Measurements from ENCODE around the gene RLF. TPM values are rescaled to one million over a fixed set of nuclear protein-coding genes. Genes with fewer than 3 reads are reported as not detected.

RLF gene
- polyA plus RNA-seq, 4 donors, result 3.2 to 19.0 (median 4.1) TPM

DNA sequence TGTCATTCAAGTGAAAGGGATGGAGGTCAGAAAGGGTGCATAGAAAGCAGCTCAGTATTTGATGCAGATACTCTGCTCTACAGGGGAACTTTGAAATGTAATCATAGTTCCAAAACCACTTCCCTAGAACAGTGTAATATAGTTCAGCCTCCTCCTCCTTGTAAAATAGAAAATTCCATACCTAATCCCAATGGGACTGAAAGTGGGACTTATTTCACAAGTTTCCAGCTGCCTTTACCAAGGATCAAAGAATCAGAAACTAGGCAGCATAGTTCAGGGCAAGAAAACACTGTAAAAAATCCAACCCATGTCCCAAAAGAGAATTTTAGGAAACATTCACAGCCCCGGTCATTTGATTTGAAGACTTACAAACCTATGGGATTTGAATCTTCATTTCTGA is 78.4 kb downstream of the RLF start:
- Histone ChIP-seq H3K4me1 (ENCODE audit: control insufficient read depth in 3 of 3, insufficient read depth in 2 of 3, low read depth in 1 of 3, low read length in 2 of 3) (peaks cover 0 to 12% (median 0%) of the 10 kb centered on the region in 3 donors), H3K27me3 (ENCODE audit: control insufficient read depth in 3 of 3, insufficient read depth in 3 of 3, low read length in 3 of 3) (no peaks in the 10 kb centered on the region), H3K4me3 (ENCODE audit: low read depth in 1 of 3, low read length in 3 of 3) (no peak overlapping the region), H3K27ac (ENCODE audit: low read depth in 1 of 3, low read length in 2 of 3) (no peak overlapping the region), H3K36me3 (ENCODE audit: control insufficient read depth in 3 of 3, insufficient read depth in 2 of 3, low read depth in 1 of 3, low read length in 3 of 3) (peaks cover 2 to 16% (median 5%) of the 10 kb centered on the region in 3 donors), H3K9me3 (ENCODE audit: control insufficient read depth in 2 of 2, insufficient read depth in 1 of 2, low read depth in 1 of 2, low read length in 1 of 2) (no peaks in the 10 kb centered on the region)
- DNase-seq (no peak), FAIRE-seq (no peak)
- 93 to 100% (median 95%) methylated on average over 1 of the region's 1 CpG for WGBS, 3 donors

DNA sequence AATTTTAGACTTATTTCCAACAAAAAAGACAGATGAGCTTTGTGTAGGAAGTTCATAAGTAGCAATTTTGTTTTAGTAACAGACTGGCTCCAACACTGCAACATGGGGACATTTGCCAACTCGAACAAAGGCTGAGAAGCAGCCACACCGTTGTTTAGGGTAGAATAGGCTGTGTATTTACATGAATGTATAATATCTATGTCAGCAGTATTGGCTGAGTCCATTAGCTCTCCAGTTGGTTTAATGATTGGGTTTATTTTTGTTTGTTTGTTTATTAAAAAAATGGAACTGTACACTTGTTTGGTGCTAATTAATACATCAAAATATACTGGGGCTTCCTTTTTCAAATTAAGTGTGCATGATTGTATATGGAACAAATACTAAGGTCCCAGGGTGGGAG is 79.2 kb downstream of the RLF start:
- Histone ChIP-seq H3K9me3 (ENCODE audit: control insufficient read depth in 2 of 2, insufficient read depth in 1 of 2, low read depth in 1 of 2, low read length in 1 of 2) (no peaks in the 10 kb centered on the region), H3K27ac (ENCODE audit: low read depth in 1 of 3, low read length in 2 of 3) (no peak overlapping the region), H3K4me1 (ENCODE audit: control insufficient read depth in 3 of 3, insufficient read depth in 2 of 3, low read depth in 1 of 3, low read length in 2 of 3) (peaks cover 0 to 15% (median 0%) of the 10 kb centered on the region in 3 donors), H3K36me3 (ENCODE audit: control insufficient read depth in 3 of 3, insufficient read depth in 2 of 3, low read depth in 1 of 3, low read length in 3 of 3) (peaks cover 0 to 14% (median 5%) of the 10 kb centered on the region in 3 donors), H3K27me3 (ENCODE audit: control insufficient read depth in 3 of 3, insufficient read depth in 3 of 3, low read length in 3 of 3) (no peaks in the 10 kb centered on the region), H3K4me3 (ENCODE audit: low read depth in 1 of 3, low read length in 3 of 3) (no peak overlapping the region)
- DNase-seq (no peak), FAIRE-seq (no peak)
- 87 to 97% (median 87%) methylated on average over 2 of the region's 2 CpGs for WGBS, 3 donors

DNA sequence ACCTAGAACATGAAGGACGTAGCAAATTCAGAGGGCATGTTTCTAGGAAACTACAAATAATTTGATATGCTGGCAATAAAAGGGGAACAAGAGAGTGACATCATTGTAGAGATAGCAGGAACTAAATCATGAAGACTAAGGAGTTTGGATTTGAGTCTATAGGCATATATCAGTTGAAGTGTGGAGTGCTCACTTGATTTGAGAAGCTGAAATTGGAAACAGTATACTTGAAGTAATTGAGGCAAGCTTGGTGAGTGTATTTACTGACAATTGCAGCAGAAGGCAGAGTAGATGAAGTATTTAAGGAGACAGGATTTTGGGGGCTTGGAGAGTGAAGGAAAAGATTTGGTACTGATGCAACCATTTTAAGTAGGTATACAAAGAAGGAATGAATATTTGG is 80.2 kb downstream of the RLF start:
- H3K9me3 ChIP-seq (ENCODE audit: control insufficient read depth in 2 of 2, insufficient read depth in 1 of 2, low read depth in 1 of 2, low read length in 1 of 2), result no peaks in the 10 kb centered on the region
- FAIRE-seq (no peak), DNase-seq (no peak)
- no peak overlapping the region for H3K4me3 ChIP-seq (ENCODE audit: low read depth in 1 of 3, low read length in 3 of 3)
- no peaks in the 10 kb centered on the region for H3K27me3 ChIP-seq (ENCODE audit: control insufficient read depth in 3 of 3, insufficient read depth in 3 of 3, low read length in 3 of 3)
- 83 to 86% (median 84%) methylated on average over 1 of the region's 1 CpG for WGBS, 3 donors
- peaks cover 0 to 10% (median 5%) of the 10 kb centered on the region in 3 donors for H3K36me3 ChIP-seq (ENCODE audit: control insufficient read depth in 3 of 3, insufficient read depth in 2 of 3, low read depth in 1 of 3, low read length in 3 of 3)
- peaks cover 0 to 15% (median 0%) of the 10 kb centered on the region in 3 donors for H3K4me1 ChIP-seq (ENCODE audit: control insufficient read depth in 3 of 3, insufficient read depth in 2 of 3, low read depth in 1 of 3, low read length in 2 of 3)
- no peak overlapping the region for H3K27ac ChIP-seq (ENCODE audit: low read depth in 1 of 3, low read length in 2 of 3)

DNA sequence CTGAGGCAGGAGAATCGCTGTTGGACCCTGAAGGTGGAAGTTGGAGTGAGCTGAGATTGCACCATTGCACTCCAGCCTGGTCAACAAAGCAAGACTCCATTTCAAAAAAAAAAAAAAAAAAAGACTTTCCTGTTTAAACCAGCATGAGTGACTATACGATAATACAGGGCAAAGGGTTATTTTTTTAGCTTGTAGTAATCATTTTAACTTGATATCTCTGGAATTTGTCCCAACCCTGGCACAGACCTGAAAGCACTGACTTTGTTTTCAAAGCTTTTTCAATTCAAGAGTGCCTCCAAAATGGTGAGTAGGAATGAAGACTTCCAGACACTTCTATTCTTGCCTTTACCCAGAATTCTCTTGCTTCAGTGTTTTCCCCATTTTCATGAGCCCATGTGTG is 82.2 kb downstream of the RLF start:
- 34 to 56% (median 53%) methylated on average over 2 of the region's 2 CpGs for WGBS, 3 donors
- H3K4me3 ChIP-seq (ENCODE audit: low read depth in 1 of 3, low read length in 3 of 3), result no peak overlapping the region
- FAIRE-seq, result no peak
- H3K27me3 ChIP-seq (ENCODE audit: control insufficient read depth in 3 of 3, insufficient read depth in 3 of 3, low read length in 3 of 3), result no peaks in the 10 kb centered on the region
- no peaks in the 10 kb centered on the region for H3K36me3 ChIP-seq (ENCODE audit: control insufficient read depth in 3 of 3, insufficient read depth in 2 of 3, low read depth in 1 of 3, low read length in 3 of 3)
- peak overlapping the region in 1 of 3 donors; percentile 47 for H3K27ac ChIP-seq (ENCODE audit: low read depth in 1 of 3, low read length in 2 of 3)
- H3K9me3 ChIP-seq (ENCODE audit: control insufficient read depth in 2 of 2, insufficient read depth in 1 of 2, low read depth in 1 of 2, low read length in 1 of 2), result no peaks in the 10 kb centered on the region
- H3K4me1 ChIP-seq (ENCODE audit: control insufficient read depth in 3 of 3, insufficient read depth in 2 of 3, low read depth in 1 of 3, low read length in 2 of 3), result peaks cover 0 to 21% (median 0%) of the 10 kb centered on the region in 3 donors
- DNase-seq, result peak in 1 of 2 donors; percentile 41

DNA sequence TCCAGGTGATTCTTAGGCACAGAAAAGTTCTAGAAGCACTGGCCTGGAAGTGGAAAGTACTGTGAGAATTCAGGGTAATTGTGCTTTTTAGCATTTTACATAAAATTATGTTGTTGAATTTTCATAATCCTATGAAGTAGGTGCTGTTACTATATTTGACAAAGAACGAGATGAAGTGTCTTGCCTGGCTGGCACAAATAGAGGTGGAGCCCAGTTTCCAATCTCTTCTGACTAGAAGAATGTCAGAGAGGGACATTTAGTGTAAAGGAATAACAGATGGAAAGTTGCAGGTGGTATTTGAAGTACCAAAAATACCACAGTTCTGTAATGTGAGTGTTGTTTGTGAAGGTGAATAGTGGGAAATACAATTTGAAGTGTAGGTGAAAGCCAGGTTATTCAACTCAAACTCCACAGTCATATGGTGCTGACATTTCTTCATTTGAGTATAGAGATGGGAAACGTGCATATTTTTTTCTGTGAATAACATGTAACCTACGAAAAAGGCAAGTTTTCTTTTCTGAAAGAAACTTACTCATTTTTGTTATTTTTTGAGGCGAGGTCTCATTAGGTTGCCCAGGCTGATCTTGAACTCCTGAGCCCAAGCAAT is 83.1 kb downstream of the RLF start:
- 73 to 74% (median 74%) methylated on average over 4 of the region's 4 CpGs for WGBS, 3 donors
- no peak for FAIRE-seq

DNA sequence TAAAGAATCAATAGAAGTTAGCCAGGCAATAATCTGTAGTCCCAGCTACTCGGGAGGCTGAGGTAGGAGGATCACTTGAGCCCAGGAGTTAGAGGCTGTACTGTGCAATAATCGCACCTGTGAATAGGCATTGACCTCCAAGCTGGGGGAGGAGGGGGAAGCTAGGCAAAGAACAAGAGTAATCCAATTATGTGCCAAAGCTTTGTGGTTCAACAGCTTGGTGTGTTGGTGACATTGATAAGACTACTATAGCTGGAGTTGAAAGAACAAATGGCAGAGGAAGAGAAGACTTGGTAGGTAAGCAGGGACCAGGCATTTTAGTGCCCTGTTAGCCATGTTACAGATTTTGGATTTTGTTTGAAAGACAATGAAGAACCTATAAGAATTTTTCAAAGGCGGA is 84.5 kb downstream of the RLF start:
- Histone ChIP-seq H3K27ac (ENCODE audit: low read depth in 1 of 3, low read length in 2 of 3) (no peak overlapping the region), H3K4me1 (ENCODE audit: control insufficient read depth in 3 of 3, insufficient read depth in 2 of 3, low read depth in 1 of 3, low read length in 2 of 3) (peaks cover 0 to 21% (median 0%) of the 10 kb centered on the region in 3 donors), H3K4me3 (ENCODE audit: low read depth in 1 of 3, low read length in 3 of 3) (no peak overlapping the region), H3K9me3 (ENCODE audit: control insufficient read depth in 2 of 2, insufficient read depth in 1 of 2, low read depth in 1 of 2, low read length in 1 of 2) (no peaks in the 10 kb centered on the region), H3K27me3 (ENCODE audit: control insufficient read depth in 3 of 3, insufficient read depth in 3 of 3, low read length in 3 of 3) (no peaks in the 10 kb centered on the region), H3K36me3 (ENCODE audit: control insufficient read depth in 3 of 3, insufficient read depth in 2 of 3, low read depth in 1 of 3, low read length in 3 of 3) (no peaks in the 10 kb centered on the region)
- 90 to 95% (median 92%) methylated on average over 3 of the region's 3 CpGs for WGBS, 3 donors
- FAIRE-seq (no peak), DNase-seq (no peak)

More for the DNA sequence above, 83.1 kb downstream of the RLF start:
- H3K4me1 ChIP-seq (ENCODE audit: control insufficient read depth in 3 of 3, insufficient read depth in 2 of 3, low read depth in 1 of 3, low read length in 2 of 3), result peaks cover 0 to 21% (median 0%) of the 10 kb centered on the region in 3 donors
- H3K36me3 ChIP-seq (ENCODE audit: control insufficient read depth in 3 of 3, insufficient read depth in 2 of 3, low read depth in 1 of 3, low read length in 3 of 3), result no peaks in the 10 kb centered on the region
- no peaks in the 10 kb centered on the region for H3K27me3 ChIP-seq (ENCODE audit: control insufficient read depth in 3 of 3, insufficient read depth in 3 of 3, low read length in 3 of 3)
- no peak overlapping the region for H3K4me3 ChIP-seq (ENCODE audit: low read depth in 1 of 3, low read length in 3 of 3)
- no peak for DNase-seq
- H3K9me3 ChIP-seq (ENCODE audit: control insufficient read depth in 2 of 2, insufficient read depth in 1 of 2, low read depth in 1 of 2, low read length in 1 of 2), result no peaks in the 10 kb centered on the region
- no peak overlapping the region for H3K27ac ChIP-seq (ENCODE audit: low read depth in 1 of 3, low read length in 2 of 3)

DNA sequence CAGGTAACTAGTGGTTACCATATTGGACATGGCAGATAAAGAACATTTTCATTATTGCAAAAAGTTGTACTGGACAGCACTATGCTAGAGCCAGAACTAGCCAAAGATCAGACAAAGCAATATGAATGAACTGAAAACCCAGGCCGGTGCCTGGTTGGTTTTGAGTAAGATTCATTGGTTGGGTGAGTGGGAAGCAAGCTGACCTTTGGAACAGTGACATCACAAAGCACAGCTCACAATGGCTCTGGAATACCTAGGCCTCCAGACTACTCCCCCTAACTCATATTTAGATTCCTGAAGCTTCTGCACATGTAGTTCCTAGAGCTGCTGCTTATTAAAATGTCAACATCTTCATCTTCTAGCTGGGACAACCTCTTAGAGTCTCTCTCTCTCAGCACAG is 86.5 kb downstream of the RLF start, which contains the start of gene TMCO2:
TSS of gene TMCO2 (plus strand) at position 283 of the 400 bp plus-strand sequence. CDS start at position 340, 57 bp downstream.
- Histone ChIP-seq H3K36me3 (ENCODE audit: control insufficient read depth in 3 of 3, insufficient read depth in 2 of 3, low read depth in 1 of 3, low read length in 3 of 3) (no peaks in the 10 kb centered on the region), H3K27ac (ENCODE audit: low read depth in 1 of 3, low read length in 2 of 3) (no peak within 1 kb of the TSS), H3K27me3 (ENCODE audit: control insufficient read depth in 3 of 3, insufficient read depth in 3 of 3, low read length in 3 of 3) (no peaks in the 10 kb centered on the region), H3K4me3 (ENCODE audit: low read depth in 1 of 3, low read length in 3 of 3) (no peak within 1 kb of the TSS), H3K4me1 (ENCODE audit: control insufficient read depth in 3 of 3, insufficient read depth in 2 of 3, low read depth in 1 of 3, low read length in 2 of 3) (peaks cover 0 to 21% (median 0%) of the 10 kb centered on the region in 3 donors), H3K9me3 (ENCODE audit: control insufficient read depth in 2 of 2, insufficient read depth in 1 of 2, low read depth in 1 of 2, low read length in 1 of 2) (no peaks in the 10 kb centered on the region)
- FAIRE-seq, result no peak
- WGBS, 3 donors, result 10 to 51% (median 42%) methylated on average over 1 of the region's 1 CpG
- peak in 1 of 2 donors; percentile 80 for DNase-seq

DNA sequence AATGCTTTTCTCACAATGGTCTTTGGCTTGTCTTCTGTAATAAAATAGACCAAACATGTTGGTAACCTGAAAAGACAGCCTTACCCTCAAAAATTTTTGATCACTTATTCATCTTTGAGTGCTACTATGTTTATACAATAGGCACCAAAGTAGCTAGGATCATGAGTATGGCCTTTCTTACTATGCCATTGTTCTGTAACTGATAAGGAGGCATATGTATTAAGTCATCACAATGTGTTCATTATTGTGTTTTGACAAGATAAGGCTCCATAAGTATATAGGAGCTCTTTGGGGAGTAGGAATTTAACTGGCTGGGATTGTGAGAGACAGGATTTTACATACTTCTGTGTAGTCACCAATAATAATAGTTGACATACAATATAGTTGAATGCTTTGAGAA is 87.2 kb downstream of the RLF start:
- H3K36me3 ChIP-seq (ENCODE audit: control insufficient read depth in 3 of 3, insufficient read depth in 2 of 3, low read depth in 1 of 3, low read length in 3 of 3), result no peaks in the 10 kb centered on the region
- DNase-seq (no peak), FAIRE-seq (no peak)
- H3K4me1 ChIP-seq (ENCODE audit: control insufficient read depth in 3 of 3, insufficient read depth in 2 of 3, low read depth in 1 of 3, low read length in 2 of 3), result peaks cover 0 to 15% (median 0%) of the 10 kb centered on the region in 3 donors
- H3K4me3 ChIP-seq (ENCODE audit: low read depth in 1 of 3, low read length in 3 of 3), result no peak overlapping the region
- no peaks in the 10 kb centered on the region for H3K9me3 ChIP-seq (ENCODE audit: control insufficient read depth in 2 of 2, insufficient read depth in 1 of 2, low read depth in 1 of 2, low read length in 1 of 2)
- H3K27me3 ChIP-seq (ENCODE audit: control insufficient read depth in 3 of 3, insufficient read depth in 3 of 3, low read length in 3 of 3), result no peaks in the 10 kb centered on the region
- no peak overlapping the region for H3K27ac ChIP-seq (ENCODE audit: low read depth in 1 of 3, low read length in 2 of 3)

DNA sequence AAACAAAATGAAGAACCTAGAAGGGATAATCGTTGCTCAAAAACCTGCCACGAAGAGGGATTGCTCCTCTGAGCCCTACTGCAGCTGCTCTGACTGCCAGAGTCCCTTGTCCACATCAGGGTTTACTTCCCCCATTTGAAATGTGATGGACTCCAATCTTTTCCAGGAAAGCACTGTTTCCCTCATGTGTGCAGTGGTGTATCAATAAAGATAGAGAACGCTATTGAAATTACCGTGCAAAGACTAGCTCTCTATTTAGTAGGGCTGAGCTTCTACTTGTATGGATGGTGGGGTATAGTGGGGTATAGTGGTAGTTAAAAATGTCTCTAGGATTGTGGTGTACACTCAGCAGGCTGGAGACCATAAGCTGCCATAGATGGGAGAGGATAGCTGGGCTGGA is 90.3 kb downstream of the RLF start:
- peaks cover 0 to 6% (median 0%) of the 10 kb centered on the region in 3 donors for H3K4me1 ChIP-seq (ENCODE audit: control insufficient read depth in 3 of 3, insufficient read depth in 2 of 3, low read depth in 1 of 3, low read length in 2 of 3)
- H3K27me3 ChIP-seq (ENCODE audit: control insufficient read depth in 3 of 3, insufficient read depth in 3 of 3, low read length in 3 of 3), result no peaks in the 10 kb centered on the region
- no peaks in the 10 kb centered on the region for H3K36me3 ChIP-seq (ENCODE audit: control insufficient read depth in 3 of 3, insufficient read depth in 2 of 3, low read depth in 1 of 3, low read length in 3 of 3)
- H3K4me3 ChIP-seq (ENCODE audit: low read depth in 1 of 3, low read length in 3 of 3), result no peak overlapping the region
- 73 to 86% (median 74%) methylated on average over 4 of the region's 4 CpGs for WGBS, 3 donors
- DNase-seq, result no peak
- FAIRE-seq, result no peak
- no peaks in the 10 kb centered on the region for H3K9me3 ChIP-seq (ENCODE audit: control insufficient read depth in 2 of 2, insufficient read depth in 1 of 2, low read depth in 1 of 2, low read length in 1 of 2)
- H3K27ac ChIP-seq (ENCODE audit: low read depth in 1 of 3, low read length in 2 of 3), result no peak overlapping the region
